Gastroesophageal sphincter (tissue), 3 donors: Measurements from ENCODE around the gene MYLK.

Experiments used
- EP300 ChIP-seq: sonication (generic); formaldehyde crosslinking; IDR thresholded peaks from one replicate; pipeline ENCODE4 v1.6.1; 2017; ENCODE audit warnings: antibody characterized with exemption, mild to moderate bottlenecking
- POLR2A ChIP-seq, 2 donors: fragments of 450-650 bp; IDR thresholded peaks; one replicate each; pipeline ENCODE4 v1.6.1; 2017; ENCODE audit warnings: antibody characterized with exemption in 2 of 2, mild to moderate bottlenecking in 2 of 2, moderate library complexity in 1 of 2
- POLR2AphosphoS5 ChIP-seq: sonication (generic); formaldehyde crosslinking; IDR thresholded peaks from one replicate; pipeline ENCODE4 v1.6.1; 2017; ENCODE audit warnings: antibody characterized with exemption
- TF ChIP-seq, protein P1 (sequence below), 4 experiments: fragments of 200-600 bp in 2 of 4; fragments of 450-650 bp in 2 of 4; sonication (generic) in 1 of 4; IDR thresholded peaks; one replicate each; pipeline ENCODE4 v1.5.1; 2017 to 2019; ENCODE audit warnings: antibody characterized with exemption in 4 of 4, mild to moderate bottlenecking in 2 of 4, moderate library complexity in 2 of 4

DNA sequence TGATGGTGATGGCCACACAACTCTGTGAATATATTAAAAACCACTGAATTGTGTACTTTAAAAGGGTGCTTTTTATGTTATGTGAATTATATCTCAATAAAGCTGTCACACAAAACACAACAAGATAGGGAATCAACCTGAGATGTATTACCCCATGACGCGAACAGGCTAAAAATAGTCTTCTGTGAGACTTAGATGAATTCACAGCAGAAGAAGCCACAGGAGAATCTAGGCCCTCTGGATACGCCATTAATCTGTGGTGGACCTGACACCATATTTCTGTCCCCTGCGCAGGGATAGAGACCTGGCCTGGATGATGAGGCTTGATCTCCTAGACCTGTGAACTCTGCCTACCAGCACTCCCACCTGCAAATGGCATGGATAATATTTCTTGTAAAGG lies 153.3 kb downstream of the MYLK start:
- TF ChIP-seq, protein P1, sequence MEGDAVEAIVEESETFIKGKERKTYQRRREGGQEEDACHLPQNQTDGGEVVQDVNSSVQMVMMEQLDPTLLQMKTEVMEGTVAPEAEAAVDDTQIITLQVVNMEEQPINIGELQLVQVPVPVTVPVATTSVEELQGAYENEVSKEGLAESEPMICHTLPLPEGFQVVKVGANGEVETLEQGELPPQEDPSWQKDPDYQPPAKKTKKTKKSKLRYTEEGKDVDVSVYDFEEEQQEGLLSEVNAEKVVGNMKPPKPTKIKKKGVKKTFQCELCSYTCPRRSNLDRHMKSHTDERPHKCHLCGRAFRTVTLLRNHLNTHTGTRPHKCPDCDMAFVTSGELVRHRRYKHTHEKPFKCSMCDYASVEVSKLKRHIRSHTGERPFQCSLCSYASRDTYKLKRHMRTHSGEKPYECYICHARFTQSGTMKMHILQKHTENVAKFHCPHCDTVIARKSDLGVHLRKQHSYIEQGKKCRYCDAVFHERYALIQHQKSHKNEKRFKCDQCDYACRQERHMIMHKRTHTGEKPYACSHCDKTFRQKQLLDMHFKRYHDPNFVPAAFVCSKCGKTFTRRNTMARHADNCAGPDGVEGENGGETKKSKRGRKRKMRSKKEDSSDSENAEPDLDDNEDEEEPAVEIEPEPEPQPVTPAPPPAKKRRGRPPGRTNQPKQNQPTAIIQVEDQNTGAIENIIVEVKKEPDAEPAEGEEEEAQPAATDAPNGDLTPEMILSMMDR (IDR thresholded peaks at IDR 0.05), result no peak
- TF ChIP-seq POLR2A (IDR thresholded peaks at IDR 0.05), result no peak
- no peak for TF ChIP-seq POLR2AphosphoS5
- no peak for TF ChIP-seq EP300
